NCI-H1694 treated with DMSO at 0.1 percent for 48 hours (cell line): ENCODE results near the gene TEX53.

Source experiments
- DNase-seq: peaks from one replicate; lab custom pipeline; 2025; lab: John Stamatoyannopoulos, UW

The TEX53 gene

GRCh38 chr9:114634387-114634786 lies 23.2 kb downstream of the TEX53 start:
- no peak for DNase-seq

GRCh38 chr9:114633438-114634089 lies 24.0 kb downstream of the TEX53 start:
- no peak for DNase-seq

- no peak for DNase-seq
Observed at GRCh38 chr9:114631166-114631565, 26.4 kb downstream of the TEX53 start.

- DNase-seq = no peak
Observed at GRCh38 chr9:114629563-114630090, 28.0 kb downstream of the TEX53 start.

GRCh38 chr9:114627553-114627952 lies 30.1 kb downstream of the TEX53 start:
- no peak for DNase-seq

GRCh38 chr9:114626415-114627020 lies 31.1 kb downstream of the TEX53 start:
- DNase-seq = no peak

- no peak for DNase-seq
Observed at GRCh38 chr9:114624677-114625076, 32.9 kb downstream of the TEX53 start.

GRCh38 chr9:114621975-114622609 lies 35.5 kb downstream of the TEX53 start:
- DNase-seq = no peak

- no peak for DNase-seq
Observed at GRCh38 chr9:114621561-114621960, 36.0 kb downstream of the TEX53 start.

GRCh38 chr9:114619191-114619761 lies 38.3 kb downstream of the TEX53 start:
- DNase-seq = no peak

GRCh38 chr9:114616684-114617520 lies 40.7 kb downstream of the TEX53 start:
- no peak for DNase-seq

GRCh38 chr9:114614373-114614772 lies 43.2 kb downstream of the TEX53 start:
- DNase-seq = no peak

- no peak for DNase-seq
Observed at GRCh38 chr9:114613919-114614318, 43.7 kb downstream of the TEX53 start.

- DNase-seq = no peak
Observed at GRCh38 chr9:114613087-114613486, 44.5 kb downstream of the TEX53 start.

- DNase-seq = no peak
Observed at GRCh38 chr9:114612272-114612923, 45.2 kb downstream of the TEX53 start.

GRCh38 chr9:114611516-114612271 lies 45.9 kb downstream of the TEX53 start:
- no peak for DNase-seq

- DNase-seq = no peak
Observed at GRCh38 chr9:114608525-114608796, 49.1 kb downstream of the TEX53 start.

GRCh38 chr9:114607671-114608524 lies 49.7 kb downstream of the TEX53 start:
- no peak for DNase-seq

GRCh38 chr9:114606597-114607207 lies 50.9 kb downstream of the TEX53 start:
- DNase-seq = no peak
